Memory B cell (primary cell): ENCODE data around the gene FOXP1.

Source experiments
- ATAC-seq: fragments of 150-1000 bp; cut with Tn5 transposase; 2 replicates; pipeline ENCODE4 v1.10.0; 2021; ENCODE audit warnings: low read depth, mild to moderate bottlenecking, moderate library complexity
- DNase-seq, 2 donors: peaks; one replicate each; pipeline ENCODE4 v3.0.0; 2022; ENCODE audit warnings: low spot score in 2 of 2
- H3K27ac Mint-ChIP-seq: one replicate; pipeline ENCODE4 v1.8.0; 2022; ENCODE audit warnings: mild to moderate bottlenecking, moderate library complexity, mixed read lengths
- H3K27me3 Mint-ChIP-seq: one replicate; pipeline ENCODE4 v1.8.0; 2022; ENCODE audit warnings: mixed read lengths
- H3K36me3 Mint-ChIP-seq: one replicate; pipeline ENCODE4 v1.8.0; 2022; ENCODE audit warnings: mild to moderate bottlenecking, mixed read lengths
- H3K4me1 Mint-ChIP-seq: one replicate; pipeline ENCODE4 v1.8.0; 2022; ENCODE audit warnings: mixed read lengths
- H3K4me3 Mint-ChIP-seq: one replicate; pipeline ENCODE4 v1.8.0; 2022; ENCODE audit warnings: mild to moderate bottlenecking, moderate library complexity, mixed read lengths
- H3K9me3 Mint-ChIP-seq: one replicate; pipeline ENCODE4 v1.8.0; 2022; ENCODE audit warnings: mixed read lengths

FOXP1 gene

GRCh38 chr3:71582612-71583565 lies 639 bp downstream of the FOXP1 start:
- peak; percentile 51 to 66 for DNase-seq
- Mint-ChIP-seq H3K4me1 (peaks cover 25% of the 10 kb centered on the region), H3K4me3 (peak overlapping the region; percentile 90), H3K27me3 (no peaks in the 10 kb centered on the region), H3K27ac (peak overlapping the region; percentile 95), H3K36me3 (no peaks in the 10 kb centered on the region), H3K9me3 (no peaks in the 10 kb centered on the region)
- peak; percentile 52 for ATAC-seq

- peak; percentile 15 for ATAC-seq
- Mint-ChIP-seq H3K4me1 (peaks cover 25% of the 10 kb centered on the region), H3K36me3 (no peaks in the 10 kb centered on the region), H3K27me3 (no peaks in the 10 kb centered on the region), H3K9me3 (no peaks in the 10 kb centered on the region), H3K4me3 (peak overlapping the region; percentile 86), H3K27ac (peak overlapping the region; percentile 95)
- peak; percentile 39 to 45 for DNase-seq
Measured at GRCh38 chr3:71582036-71582611, 1.4 kb downstream of the FOXP1 start.

- Mint-ChIP-seq H3K27me3 (no peaks in the 10 kb centered on the region), H3K36me3 (no peaks in the 10 kb centered on the region), H3K9me3 (no peaks in the 10 kb centered on the region), H3K4me1 (peaks cover 25% of the 10 kb centered on the region), H3K4me3 (peak overlapping the region; percentile 86), H3K27ac (peak overlapping the region; percentile 95)
- DNase-seq (peak; percentile 35 to 57), ATAC-seq (no peak)
Measured at GRCh38 chr3:71581457-71582035, 2.0 kb downstream of the FOXP1 start.

GRCh38 chr3:71580636-71581456 lies 2.7 kb downstream of the FOXP1 start:
- H3K4me1 Mint-ChIP-seq, result peaks cover 22% of the 10 kb centered on the region
- ATAC-seq (no peak), DNase-seq (no peak)

GRCh38 chr3:71579935-71580406 lies 3.6 kb downstream of the FOXP1 start:
- Mint-ChIP-seq H3K4me1 (peaks cover 24% of the 10 kb centered on the region), H3K27me3 (peaks cover 5% of the 10 kb centered on the region), H3K9me3 (no peaks in the 10 kb centered on the region), H3K27ac (no peak overlapping the region), H3K36me3 (peaks cover 4% of the 10 kb centered on the region), H3K4me3 (peak overlapping the region; percentile 44)
- DNase-seq (no peak), ATAC-seq (no peak)

More at GRCh38 chr3:71580636-71581456, 2.7 kb downstream of the FOXP1 start:
- Mint-ChIP-seq H3K4me3 (peak overlapping the region; percentile 86), H3K36me3 (no peaks in the 10 kb centered on the region), H3K9me3 (no peaks in the 10 kb centered on the region), H3K27ac (peak overlapping the region; percentile 95), H3K27me3 (no peaks in the 10 kb centered on the region)

- Mint-ChIP-seq H3K4me3 (peak overlapping the region; percentile 15), H3K4me1 (peaks cover 23% of the 10 kb centered on the region), H3K36me3 (peaks cover 4% of the 10 kb centered on the region), H3K27me3 (peaks cover 5% of the 10 kb centered on the region), H3K9me3 (no peaks in the 10 kb centered on the region), H3K27ac (no peak overlapping the region)
- ATAC-seq, result no peak
- no peak for DNase-seq
Measured at GRCh38 chr3:71579326-71579934, 4.1 kb downstream of the FOXP1 start.

- peaks cover 20% of the 10 kb centered on the region for H3K4me1 Mint-ChIP-seq
- H3K4me3 Mint-ChIP-seq, result no peak overlapping the region
Measured at GRCh38 chr3:71578054-71578751, 5.3 kb downstream of the FOXP1 start.

GRCh38 chr3:71577011-71577410 lies 6.5 kb downstream of the FOXP1 start:
- Mint-ChIP-seq H3K27ac (no peak overlapping the region), H3K36me3 (peaks cover 4% of the 10 kb centered on the region), H3K4me3 (no peak overlapping the region), H3K4me1 (peaks cover 14% of the 10 kb centered on the region), H3K9me3 (no peaks in the 10 kb centered on the region), H3K27me3 (peaks cover 5% of the 10 kb centered on the region)
- DNase-seq (no peak), ATAC-seq (no peak)

More at GRCh38 chr3:71578054-71578751, 5.3 kb downstream of the FOXP1 start:
- peaks cover 4% of the 10 kb centered on the region for H3K36me3 Mint-ChIP-seq
- DNase-seq (no peak), ATAC-seq (no peak)
- peaks cover 5% of the 10 kb centered on the region for H3K27me3 Mint-ChIP-seq
- no peak overlapping the region for H3K27ac Mint-ChIP-seq
- no peaks in the 10 kb centered on the region for H3K9me3 Mint-ChIP-seq

- H3K9me3 Mint-ChIP-seq, result no peaks in the 10 kb centered on the region
Measured at GRCh38 chr3:71575433-71575832, 8.1 kb downstream of the FOXP1 start.

GRCh38 chr3:71573181-71573580 lies 10.3 kb downstream of the FOXP1 start:
- H3K27ac Mint-ChIP-seq, result no peak overlapping the region
- no peak for ATAC-seq

More at GRCh38 chr3:71575433-71575832, 8.1 kb downstream of the FOXP1 start:
- Mint-ChIP-seq H3K4me1 (peaks cover 4% of the 10 kb centered on the region), H3K36me3 (peaks cover 4% of the 10 kb centered on the region), H3K27me3 (peaks cover 5% of the 10 kb centered on the region), H3K4me3 (no peak overlapping the region), H3K27ac (no peak overlapping the region)
- ATAC-seq, result no peak
- no peak for DNase-seq

GRCh38 chr3:71570546-71570945 lies 13.0 kb downstream of the FOXP1 start:
- Mint-ChIP-seq H3K36me3 (peaks cover 4% of the 10 kb centered on the region), H3K27me3 (peaks cover 18% of the 10 kb centered on the region), H3K27ac (no peak overlapping the region), H3K9me3 (no peaks in the 10 kb centered on the region), H3K4me3 (no peak overlapping the region), H3K4me1 (peaks cover 17% of the 10 kb centered on the region)
- ATAC-seq, result no peak
- DNase-seq, result no peak

More at GRCh38 chr3:71573181-71573580, 10.3 kb downstream of the FOXP1 start:
- H3K27me3 Mint-ChIP-seq, result peaks cover 10% of the 10 kb centered on the region
- H3K4me3 Mint-ChIP-seq, result no peak overlapping the region
- H3K36me3 Mint-ChIP-seq, result peaks cover 4% of the 10 kb centered on the region
- H3K4me1 Mint-ChIP-seq, result peaks cover 7% of the 10 kb centered on the region
- H3K9me3 Mint-ChIP-seq, result no peaks in the 10 kb centered on the region
- no peak for DNase-seq

- Mint-ChIP-seq H3K27ac (no peak overlapping the region), H3K36me3 (no peaks in the 10 kb centered on the region), H3K9me3 (no peaks in the 10 kb centered on the region), H3K4me1 (peaks cover 30% of the 10 kb centered on the region), H3K4me3 (no peak overlapping the region), H3K27me3 (peaks cover 18% of the 10 kb centered on the region)
- ATAC-seq, result peak; percentile 58
- no peak for DNase-seq
Measured at GRCh38 chr3:71568207-71568606, 15.3 kb downstream of the FOXP1 start.
